Measurements from ENCODE around the gene TMEM225.
"Not testable (repeated sequence)": the region's sequence is repeated elsewhere in the genome, so short reads cannot be mapped to it uniquely, and the experiment has no call there.

TMEM225 gene, protein sequence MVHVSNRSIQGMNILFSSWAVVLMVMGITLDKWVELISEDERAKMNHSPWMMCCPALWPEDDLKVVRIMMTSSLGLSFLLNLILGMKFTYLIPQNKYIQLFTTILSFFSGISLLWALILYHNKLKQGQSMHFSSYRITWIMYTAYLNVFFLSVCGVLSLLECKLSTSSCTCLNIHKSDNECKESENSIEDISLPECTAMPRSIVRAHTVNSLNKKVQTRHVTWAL

DNA sequence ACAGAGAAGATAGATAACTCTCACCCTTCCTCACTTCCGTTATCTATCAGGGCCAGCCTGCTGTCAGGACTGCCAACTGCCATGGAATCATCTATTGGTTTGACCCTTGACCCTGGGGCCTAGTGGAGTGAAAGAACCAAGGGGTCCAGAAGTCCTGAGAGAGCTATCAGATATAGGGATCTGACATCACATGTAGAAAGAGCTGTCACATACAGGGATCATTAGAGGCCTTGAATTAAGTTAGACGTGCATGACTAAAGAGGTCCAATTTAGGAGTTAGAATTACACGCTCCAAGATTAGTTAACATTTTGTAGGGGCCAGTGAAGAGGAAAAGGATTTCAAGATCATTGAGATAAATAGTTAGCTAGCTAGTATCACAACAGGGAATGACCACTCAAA, at the start of gene TMEM225:
Gene TMEM225, minus strand, starts transcription at position 101 of the 400 bp plus-strand sequence. CDS start 245 bp downstream, outside the sequence.
- no peak for DNase-seq (ENCODE audit: low spot score)

DNA sequence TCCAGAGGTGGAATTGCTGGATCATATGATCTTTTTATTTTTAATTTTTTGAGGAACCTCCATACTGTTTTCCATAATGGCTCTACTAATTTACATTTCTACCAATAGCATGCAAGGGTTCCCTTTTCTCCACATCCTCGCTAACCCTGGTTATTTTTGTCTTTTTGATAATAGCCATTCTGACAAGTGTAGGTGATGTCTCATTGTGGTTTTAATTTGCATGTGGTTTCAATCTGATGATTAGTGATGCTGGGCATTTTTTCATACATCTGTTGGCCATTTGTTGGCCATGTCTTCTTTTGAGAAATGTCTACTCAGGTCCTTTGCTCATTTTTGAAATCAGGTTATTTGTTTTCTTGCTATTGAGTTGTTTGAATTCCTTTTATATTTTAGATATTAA, 38.6 kb upstream of the TMEM225 start:
- no peak for DNase-seq (ENCODE audit: low spot score)

DNA sequence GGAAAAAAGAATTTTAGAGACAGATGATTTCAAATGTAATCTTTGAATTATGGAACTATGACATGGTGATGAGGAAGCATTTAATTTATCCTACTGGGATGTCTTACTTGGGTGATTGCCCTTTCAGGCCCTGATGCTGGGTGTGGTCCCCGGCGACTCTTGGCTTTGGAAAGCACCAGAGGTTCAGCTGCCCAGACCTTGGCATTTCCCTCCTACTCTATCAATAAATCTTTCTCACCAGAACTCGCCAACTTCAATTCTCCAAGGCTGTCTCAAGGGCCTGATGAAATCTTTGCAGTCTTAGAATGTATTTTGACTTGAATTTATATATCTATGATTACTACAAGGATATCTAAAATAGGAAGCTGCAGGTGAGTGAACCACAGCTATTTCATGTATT, 35.5 kb upstream of the TMEM225 start:
- no peak for DNase-seq (ENCODE audit: low spot score)

DNA sequence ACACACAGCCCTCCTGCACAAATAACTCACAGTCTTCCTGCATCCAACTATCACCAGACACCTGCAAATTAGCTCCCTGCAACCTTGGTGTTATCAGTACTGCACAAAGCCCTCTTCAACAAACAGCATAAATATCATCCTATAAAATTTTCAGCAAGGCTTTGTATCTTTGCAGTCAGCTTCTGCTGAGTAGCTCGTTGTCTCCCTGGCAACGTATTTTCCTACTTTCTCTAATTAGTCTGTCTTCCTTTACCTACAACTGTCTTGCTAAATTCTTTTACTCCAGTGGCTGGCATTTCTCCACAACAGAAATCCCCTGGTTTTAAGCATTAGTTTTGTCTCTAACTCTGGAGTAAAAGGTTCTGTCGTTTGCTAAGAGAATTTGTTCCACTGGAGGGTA, 20.4 kb upstream of the TMEM225 start:
- no peak for DNase-seq (ENCODE audit: low spot score)

DNA sequence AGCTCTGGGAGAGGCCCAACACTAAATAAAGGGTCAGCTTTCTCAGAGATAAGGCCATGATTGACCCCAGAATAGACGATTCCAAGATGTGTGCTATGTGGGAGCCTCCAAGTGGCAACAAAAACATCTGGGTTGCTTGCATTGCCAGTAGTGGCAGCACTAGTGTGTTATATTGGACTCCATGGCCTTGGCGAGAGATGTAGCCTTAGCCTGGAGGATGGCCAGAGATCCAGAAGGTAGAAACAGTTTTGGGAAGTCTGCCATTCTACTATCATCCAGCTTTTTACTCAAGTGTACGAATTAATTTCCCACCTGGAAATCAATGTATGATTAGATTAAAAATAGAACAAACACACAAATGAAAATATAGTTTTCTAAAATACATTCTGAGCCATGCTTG, 19.5 kb upstream of the TMEM225 start:
- DNase-seq (ENCODE audit: low spot score), result no peak

DNA sequence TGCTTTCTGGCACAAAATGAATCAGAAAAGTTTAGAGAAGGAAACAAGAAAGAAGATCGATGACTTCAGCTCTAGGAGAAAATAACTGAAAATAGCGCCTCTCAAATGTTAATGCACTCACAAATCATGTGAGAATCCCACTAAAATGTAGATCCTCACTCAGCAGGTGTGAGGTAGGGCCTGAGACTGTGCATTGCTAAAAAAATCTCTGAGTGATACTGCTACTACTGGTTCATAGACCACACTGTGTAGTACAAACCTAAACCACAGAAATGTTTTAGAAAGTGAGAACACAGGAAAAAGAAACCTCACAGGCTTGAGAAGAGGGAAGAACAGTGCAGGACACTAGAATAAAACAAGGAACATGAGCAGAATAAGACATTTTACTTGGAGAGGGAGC, 18.5 kb upstream of the TMEM225 start:
- DNase-seq (ENCODE audit: low spot score), result no peak

DNA sequence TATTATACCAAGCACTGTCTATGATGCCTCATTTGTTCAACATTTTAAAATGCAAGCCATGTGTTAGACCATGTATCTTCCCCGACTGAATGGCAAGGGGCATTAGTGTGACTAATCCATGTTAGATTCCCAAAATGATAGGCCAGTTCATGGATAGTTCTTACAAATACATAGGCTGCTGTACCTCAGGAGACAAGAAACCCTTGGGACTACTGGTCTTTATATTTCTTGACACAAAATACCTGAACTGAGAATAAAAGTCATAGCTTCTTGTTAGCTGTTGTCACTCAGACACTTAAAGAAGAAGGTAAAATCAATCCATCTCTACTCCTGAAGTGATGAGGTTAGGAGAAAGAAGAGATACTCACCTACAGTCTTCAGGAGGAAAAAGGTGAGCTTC, 16.4 kb upstream of the TMEM225 start, which contains the start of gene OR8D4:
Gene OR8D4, plus strand, starts transcription at position 301 of the 400 bp plus-strand sequence. CDS start 4,265 bp downstream, outside the sequence.
- no peak for DNase-seq (ENCODE audit: low spot score)

DNA sequence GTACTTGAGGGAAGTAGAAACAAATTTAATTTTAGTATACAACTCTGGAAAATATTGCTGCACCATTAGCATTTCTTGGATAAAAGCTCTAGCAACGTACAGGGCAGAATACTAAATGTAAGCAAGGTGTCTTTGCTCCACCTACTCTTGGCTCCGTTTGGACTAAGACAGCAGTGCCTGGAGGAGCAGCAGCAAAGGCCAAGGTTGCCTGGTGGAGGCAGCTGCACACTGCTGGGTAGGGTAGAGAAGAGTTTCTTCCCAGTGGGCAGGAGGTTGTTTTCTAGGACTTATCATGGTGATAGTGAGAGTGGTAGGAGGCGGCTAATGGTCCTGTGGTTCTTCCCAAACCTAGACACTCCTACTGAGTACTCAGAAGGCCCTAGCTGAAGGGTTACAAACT, 14.3 kb upstream of the TMEM225 start:
- DNase-seq (ENCODE audit: low spot score), result no peak

DNA sequence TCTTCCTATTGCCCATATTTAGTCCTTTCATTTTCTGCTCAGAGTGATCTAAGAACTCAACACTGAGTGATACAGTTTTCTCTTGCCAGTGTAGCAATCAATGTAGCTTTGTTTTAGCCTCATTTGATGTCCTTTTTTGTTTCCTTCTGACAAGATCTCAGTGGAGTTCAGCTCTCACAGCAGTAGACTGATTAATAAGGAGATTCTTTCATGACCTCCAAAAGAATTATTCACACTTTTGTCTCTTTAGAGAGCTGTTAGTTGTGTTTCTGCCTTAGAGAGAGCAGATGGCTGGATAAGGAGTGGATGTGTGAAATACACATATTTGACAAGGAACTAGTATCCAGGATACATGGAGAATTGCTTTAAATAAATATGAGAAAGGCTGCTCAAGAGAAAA, 6.6 kb upstream of the TMEM225 start:
- no peak for DNase-seq (ENCODE audit: low spot score)

DNA sequence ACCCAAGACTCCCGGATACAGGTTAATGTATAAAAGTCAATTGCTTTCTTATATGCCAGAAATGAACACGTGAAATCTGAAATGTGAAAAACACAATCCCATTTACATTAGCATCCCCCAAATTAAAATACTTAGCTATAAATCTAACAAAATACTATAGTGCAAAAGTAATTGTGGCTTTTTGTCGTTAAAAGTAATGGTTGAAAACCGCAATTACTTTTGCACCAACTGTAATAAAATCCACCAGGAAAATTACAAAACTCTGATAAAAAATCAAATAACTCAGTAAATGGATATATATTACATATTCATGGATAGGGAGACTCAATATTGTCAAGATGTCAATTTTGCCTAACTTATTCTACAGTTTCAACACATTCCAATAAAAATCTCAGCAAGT, 4.6 kb downstream of the TMEM225 start:
- DNase-seq (ENCODE audit: low spot score), result no peak

DNA sequence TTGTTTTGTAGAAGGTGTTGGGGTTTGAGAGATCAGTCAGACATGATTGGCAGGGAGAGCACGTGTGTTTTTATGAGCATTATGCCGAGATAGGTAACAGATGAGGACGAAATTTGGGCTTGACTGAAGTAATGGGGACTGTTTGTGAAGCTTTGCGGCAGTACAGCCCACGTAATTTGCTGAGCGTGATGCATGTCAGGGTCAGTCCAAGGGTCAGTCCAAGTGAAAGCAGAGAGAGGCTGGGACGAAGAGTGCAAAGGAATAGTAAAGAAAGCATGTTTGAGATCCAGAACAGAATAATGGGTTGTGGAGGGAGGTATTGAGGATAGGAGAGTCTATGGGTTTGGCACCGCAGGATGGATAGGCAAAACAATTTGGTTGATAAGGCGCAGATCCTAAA, 17.7 kb downstream of the TMEM225 start:
- not testable (repeated sequence) for DNase-seq (ENCODE audit: low spot score)

DNA sequence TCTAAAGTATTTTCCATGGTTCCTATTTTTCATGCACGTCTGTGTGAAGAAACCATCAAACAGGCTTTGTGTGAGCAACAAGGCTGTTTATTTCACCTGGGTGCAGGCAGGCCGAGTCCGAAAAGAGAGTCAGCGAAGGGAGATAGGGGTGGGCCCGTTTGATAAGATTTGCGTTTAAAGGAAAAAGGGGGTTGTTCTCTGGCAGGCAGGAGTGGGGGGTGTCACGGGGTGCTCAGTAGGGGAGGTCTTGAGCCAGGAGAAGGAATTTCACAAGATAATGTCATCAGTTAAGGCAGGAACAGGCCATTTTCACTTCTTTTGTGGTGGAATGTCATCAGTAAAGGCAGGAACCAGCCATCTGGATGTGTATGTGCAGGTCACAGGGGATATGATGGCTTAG, 20.2 kb downstream of the TMEM225 start:
- DNase-seq (ENCODE audit: low spot score), result not testable (repeated sequence)

DNA sequence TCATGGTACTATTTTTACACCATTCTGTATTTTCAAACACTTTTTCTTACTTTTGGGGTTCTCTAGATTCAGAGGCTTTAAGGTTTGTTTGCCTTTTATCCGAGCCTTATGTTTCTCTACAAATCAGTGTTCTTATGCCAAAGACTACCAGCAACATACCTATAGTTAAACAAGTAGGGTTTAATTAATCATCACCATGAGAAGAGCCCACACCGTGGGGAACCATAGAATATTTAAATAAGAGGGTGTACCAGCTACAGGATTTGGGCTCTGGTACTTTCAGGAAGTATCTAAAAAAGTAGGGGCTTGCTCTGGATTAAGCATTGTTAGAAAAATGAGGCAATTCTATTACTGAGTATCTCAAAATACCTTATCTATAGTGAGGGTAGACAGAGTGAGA, 25.7 kb downstream of the TMEM225 start:
- no peak for DNase-seq (ENCODE audit: low spot score)

DNA sequence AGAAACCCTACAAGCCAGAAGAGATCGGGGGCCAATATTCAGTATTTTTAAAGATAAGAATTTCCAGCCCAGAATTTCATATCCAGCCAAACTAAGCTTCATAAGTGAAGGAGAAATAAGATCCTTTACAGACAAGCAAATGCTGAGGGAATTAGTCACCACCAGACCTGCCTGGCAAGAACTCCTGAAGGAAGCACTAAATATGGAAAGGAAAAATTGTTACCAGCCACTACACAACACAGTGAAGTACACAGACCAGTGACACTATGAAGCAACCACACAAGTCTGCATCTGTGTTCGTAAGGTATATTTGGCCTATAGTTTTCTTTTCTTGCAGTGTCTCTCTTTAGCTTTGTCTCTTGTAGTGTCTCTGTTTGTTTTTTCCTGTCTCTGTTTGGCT, 29.0 kb downstream of the TMEM225 start:
- DNase-seq (ENCODE audit: low spot score), result no peak

DNA sequence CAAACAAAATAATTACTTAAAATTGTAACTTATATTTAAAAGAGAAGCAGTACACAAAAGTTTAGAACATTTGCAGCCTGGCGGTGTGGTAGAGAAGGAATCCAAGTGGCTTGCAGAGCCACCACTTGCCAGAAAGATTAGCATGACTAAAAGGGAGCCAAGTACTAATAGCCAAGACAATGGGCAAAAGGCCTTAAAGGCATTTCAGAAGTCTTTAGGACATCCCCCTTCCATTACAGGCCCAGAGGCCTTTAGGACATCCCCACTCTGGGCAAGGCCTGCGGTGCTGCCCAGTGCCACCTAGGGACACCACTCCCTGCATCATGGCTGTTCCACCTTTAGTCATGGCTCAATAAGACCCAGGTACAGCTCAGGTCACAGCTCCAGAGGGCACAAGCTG, 32.4 kb downstream of the TMEM225 start:
- no peak for DNase-seq (ENCODE audit: low spot score)

DNA sequence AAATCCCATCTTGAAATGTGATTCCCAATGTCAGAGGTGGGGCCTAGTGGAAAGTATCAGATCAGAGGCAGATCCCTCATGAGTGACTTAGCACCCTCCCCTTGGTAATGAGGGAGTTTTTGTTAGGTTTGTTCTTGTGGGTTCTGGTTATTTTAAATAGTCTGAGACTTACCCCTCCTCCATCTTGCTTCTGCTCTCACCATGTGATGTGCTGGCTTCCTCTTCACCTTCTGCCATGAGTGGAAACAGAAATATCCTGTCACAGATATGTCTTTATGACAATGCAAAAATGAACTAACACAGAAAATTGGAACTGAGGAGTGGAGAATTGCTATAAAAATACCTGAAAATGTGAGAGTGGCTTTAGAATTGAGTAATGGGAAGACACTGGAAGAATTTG, 33.1 kb downstream of the TMEM225 start:
- DNase-seq (ENCODE audit: low spot score), result no peak

DNA sequence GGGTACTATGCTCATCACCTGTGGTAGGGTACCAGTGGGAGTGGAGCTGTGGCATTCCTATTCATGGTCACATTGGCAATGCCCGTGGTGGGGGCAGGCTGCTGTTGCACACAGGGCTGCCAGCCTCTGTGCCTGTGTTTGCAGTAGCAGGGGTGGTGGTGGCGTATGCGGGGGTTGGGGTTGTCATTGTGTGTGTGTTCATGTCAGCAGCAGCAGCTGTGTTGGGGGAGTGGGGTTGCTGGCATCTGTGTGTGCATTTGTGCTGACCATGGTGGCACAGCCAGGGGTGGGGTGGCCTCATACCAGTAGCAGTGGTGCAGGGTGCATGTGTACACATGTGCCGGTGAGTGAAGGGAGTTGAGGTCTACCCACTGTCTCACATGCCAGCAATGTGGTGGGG, 34.4 kb downstream of the TMEM225 start:
- no peak for DNase-seq (ENCODE audit: low spot score)

DNA sequence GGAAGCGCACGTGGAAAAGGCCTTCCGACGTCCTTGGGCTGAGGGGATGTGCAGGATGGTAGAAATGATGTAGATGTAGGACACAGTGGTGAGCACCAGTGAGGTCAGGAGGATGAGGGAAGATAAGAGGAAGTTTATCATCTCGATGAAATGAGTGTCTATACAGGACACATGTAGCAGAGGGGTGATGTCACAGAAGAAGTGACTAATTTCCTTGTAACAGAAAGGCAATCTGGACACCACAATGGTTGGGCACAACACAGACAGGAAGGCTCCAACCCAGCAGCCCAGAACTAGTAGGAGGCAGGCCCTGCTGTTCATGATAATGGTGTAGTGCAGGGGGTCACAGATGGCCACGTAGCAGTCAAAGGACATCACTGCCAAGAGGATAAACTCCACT, 44.3 kb downstream of the TMEM225 start:
- peak; percentile 58 for DNase-seq (ENCODE audit: low spot score)

DNA sequence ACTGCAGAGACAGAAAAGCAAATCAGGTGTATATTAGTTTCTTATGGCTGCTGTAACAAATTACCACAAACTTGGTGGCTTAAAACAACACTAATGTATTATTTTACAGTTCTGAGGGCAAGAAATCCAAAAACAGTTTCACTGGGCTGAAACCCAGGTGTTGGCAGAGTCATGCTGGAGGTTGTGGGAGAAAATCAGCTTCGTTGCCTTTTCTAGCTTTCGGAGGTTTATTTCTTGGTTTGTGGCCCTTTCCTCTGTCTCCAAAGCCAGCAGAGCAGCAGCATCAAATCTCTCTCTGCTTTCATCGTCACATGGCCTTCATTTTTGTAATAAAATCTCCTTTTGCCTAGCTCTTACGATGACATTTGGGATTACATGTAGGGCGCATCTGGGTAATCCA, 46.3 kb downstream of the TMEM225 start:
- no peak for DNase-seq (ENCODE audit: low spot score)

DNA sequence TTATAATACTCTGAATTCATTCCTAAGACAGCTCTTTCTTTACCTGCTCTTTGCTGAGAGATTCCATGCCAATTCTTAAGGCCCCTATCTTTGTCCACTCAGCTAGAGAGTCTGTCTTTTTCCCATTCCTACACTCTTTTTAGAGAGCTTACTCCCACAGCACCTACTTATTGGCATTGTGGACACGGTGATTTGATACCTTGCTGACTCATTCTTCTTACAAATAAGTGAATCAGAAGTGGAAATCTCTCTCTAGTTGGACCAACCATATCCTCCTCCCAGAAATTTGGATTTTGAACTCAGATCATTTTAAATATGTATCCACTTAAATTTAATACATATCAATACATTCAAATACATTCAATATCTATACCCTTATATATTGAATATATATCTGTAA, 46.8 kb downstream of the TMEM225 start:
- DNase-seq (ENCODE audit: low spot score), result no peak

DNA sequence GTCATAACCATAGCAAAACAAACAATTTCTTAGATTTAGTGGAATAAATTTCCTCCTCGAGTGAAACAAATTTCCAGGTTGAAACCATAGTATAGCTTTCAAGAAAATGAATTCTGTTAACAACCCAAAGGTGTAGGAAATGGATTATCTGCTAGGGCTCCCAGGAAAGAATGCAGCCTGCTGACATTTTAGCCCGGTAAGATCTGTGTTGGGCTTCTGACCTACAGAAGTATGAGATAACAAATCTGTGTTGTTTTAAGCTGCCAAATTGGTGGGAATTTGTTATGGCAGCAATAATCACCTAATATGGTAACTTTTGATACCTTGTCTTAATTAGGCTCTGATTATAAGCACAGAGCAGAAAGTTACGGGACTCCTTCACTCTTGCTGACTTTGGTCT, 47.3 kb downstream of the TMEM225 start:
- no peak for DNase-seq (ENCODE audit: low spot score)

DNA sequence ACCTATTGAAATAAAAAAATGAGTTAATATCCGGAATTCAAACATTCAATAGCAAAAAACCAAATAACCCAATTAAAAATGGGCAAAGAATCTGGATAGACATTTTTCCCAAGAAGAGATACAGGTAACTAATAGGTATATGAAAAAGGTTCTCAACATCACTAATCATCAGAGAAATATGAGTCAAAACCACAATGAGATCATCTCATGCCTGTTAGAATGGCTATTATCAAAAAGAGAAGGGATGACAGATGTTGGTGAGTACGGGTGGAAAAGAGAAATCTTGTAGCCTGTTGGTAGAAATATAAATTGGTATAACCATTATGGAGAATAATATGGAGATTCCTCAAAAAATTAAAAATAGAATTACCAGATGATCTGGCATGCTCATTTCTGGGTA, 52.4 kb downstream of the TMEM225 start:
- no peak for DNase-seq (ENCODE audit: low spot score)
